NCI-H1105 (cell line): ENCODE data around the gene BRD3.

ENCODE experiments used
- DNase-seq: peaks from one replicate; lab custom pipeline; 2025; lab: John Stamatoyannopoulos, UW

Gene BRD3

GRCh38 chr9:134039386-134040175 is 28.2 kb downstream of the BRD3 start:
- DNase-seq: no peak

GRCh38 chr9:134037641-134038040 is 30.2 kb downstream of the BRD3 start:
- no peak for DNase-seq

- DNase-seq: no peak
Observed at GRCh38 chr9:134036130-134036529, 31.7 kb downstream of the BRD3 start.

- DNase-seq: no peak
Observed at GRCh38 chr9:134035041-134036039, 32.5 kb downstream of the BRD3 start.

GRCh38 chr9:134034215-134035040 is 33.4 kb downstream of the BRD3 start:
- no peak for DNase-seq

GRCh38 chr9:134033516-134034214 is 34.2 kb downstream of the BRD3 start:
- DNase-seq: no peak

- no peak for DNase-seq
Observed at GRCh38 chr9:134032456-134033222, 35.2 kb downstream of the BRD3 start.

GRCh38 chr9:134031783-134032182 is 36.0 kb downstream of the BRD3 start:
- DNase-seq: no peak

GRCh38 chr9:134030821-134031470 is 36.9 kb downstream of the BRD3 start:
- DNase-seq: no peak

- no peak for DNase-seq
Observed at GRCh38 chr9:134029248-134030226, 38.3 kb downstream of the BRD3 start.

- no peak for DNase-seq
Observed at GRCh38 chr9:134028575-134029247, 39.1 kb downstream of the BRD3 start.

- no peak for DNase-seq
Observed at GRCh38 chr9:134028076-134028475, 39.8 kb downstream of the BRD3 start.

- DNase-seq: no peak
Observed at GRCh38 chr9:134027561-134027960, 40.3 kb downstream of the BRD3 start.

GRCh38 chr9:134026981-134027380 is 40.8 kb downstream of the BRD3 start:
- DNase-seq: no peak

- DNase-seq: no peak
Observed at GRCh38 chr9:134026581-134026980, 41.2 kb downstream of the BRD3 start.

GRCh38 chr9:134025606-134026541 is 42.0 kb downstream of the BRD3 start:
- DNase-seq: no peak
